Right lobe of liver (tissue), 5 donors: ENCODE measurements around the gene OTOR. TPM values are rescaled to one million over a fixed set of nuclear protein-coding genes. Genes with fewer than 3 reads are reported as not detected.

Source experiments
- total RNA-seq, 6 experiments: library from RNA; depleted of rRNA in 2 of 6; stranded (reverse); fragments of >200 nt in 2 of 6; fragmentation: NEBNext Ultra II Directional in 3 of 6; extraction: Animal tissue kit (Norgen Biotek cat#: 25700) in 3 of 6; gene quantifications; one replicate each; pipeline versions ENCODE4 v1.1.0 to v1.2.4, GENCODE V29; 2016 to 2023
- donor health status: DM: no; HTN: no; CAD: no.
- donor health status: DM: no; HTN: no; CAD: no.
- donor health status: DM: no; HTN: yes; CAD: no.
- donor health status: DM: no; HTN: yes; CAD: no.

Gene OTOR
- total RNA-seq, 6 experiments from 2014 or later: not detected

Other genes starting within 250 kb of the OTOR start
- gene KIF16B, start 174.9 kb upstream of the OTOR start, total RNA-seq: 10 to 100 TPM in 5 of 6 experiments, 1 to 10 TPM in 1; 8.4 to 15.9 (median 11.7) TPM
- gene SNRPB2, start 18.3 kb upstream of the OTOR start, total RNA-seq: 10 to 100 TPM; 10.2 to 19.3 (median 17.3) TPM